ENCODE results near the gene MBOAT1. TPM values are rescaled to one million over a fixed set of nuclear protein-coding genes. Genes with fewer than 3 reads are reported as not detected.

MBOAT1 gene
- total and polyA plus RNA-seq, 7 donors = 0.31 to 2.7 (median 0.84) TPM

DNA sequence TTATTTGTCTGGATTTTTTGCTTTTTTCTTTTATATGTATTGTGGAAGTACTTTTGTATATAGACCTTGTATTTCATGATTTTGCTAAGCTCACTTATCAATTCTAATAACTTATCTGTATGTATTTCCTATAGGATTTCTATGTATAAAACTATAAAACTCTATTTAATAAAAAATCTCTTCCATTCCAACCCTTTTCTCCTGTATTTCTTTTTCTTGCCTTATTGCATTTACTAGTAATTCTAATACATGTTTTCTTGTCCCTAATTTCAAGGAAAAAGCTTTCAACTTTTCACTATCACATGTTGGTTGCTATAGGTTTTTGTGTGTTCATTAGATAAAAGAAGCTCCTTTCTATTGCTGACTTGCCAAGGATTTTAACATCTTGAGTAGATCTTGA is 125.3 kb downstream of the MBOAT1 start:
- intact Hi-C loops (cut with DNase I) = no loop called here
- TF ChIP-seq, protein P1, sequence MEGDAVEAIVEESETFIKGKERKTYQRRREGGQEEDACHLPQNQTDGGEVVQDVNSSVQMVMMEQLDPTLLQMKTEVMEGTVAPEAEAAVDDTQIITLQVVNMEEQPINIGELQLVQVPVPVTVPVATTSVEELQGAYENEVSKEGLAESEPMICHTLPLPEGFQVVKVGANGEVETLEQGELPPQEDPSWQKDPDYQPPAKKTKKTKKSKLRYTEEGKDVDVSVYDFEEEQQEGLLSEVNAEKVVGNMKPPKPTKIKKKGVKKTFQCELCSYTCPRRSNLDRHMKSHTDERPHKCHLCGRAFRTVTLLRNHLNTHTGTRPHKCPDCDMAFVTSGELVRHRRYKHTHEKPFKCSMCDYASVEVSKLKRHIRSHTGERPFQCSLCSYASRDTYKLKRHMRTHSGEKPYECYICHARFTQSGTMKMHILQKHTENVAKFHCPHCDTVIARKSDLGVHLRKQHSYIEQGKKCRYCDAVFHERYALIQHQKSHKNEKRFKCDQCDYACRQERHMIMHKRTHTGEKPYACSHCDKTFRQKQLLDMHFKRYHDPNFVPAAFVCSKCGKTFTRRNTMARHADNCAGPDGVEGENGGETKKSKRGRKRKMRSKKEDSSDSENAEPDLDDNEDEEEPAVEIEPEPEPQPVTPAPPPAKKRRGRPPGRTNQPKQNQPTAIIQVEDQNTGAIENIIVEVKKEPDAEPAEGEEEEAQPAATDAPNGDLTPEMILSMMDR (IDR thresholded peaks at IDR 0.05) = no peak
- H3K9me3 ChIP-seq = peaks cover 19% of the 10 kb centered on the region
- no peak overlapping the region for H3K27ac ChIP-seq
- H3K36me3 ChIP-seq (ENCODE audit: insufficient read depth in 1 of 2, low read depth in 1 of 2) = no peaks in the 10 kb centered on the region
- ATAC-seq = no peak
- DNase-seq = no peak
- no peaks in the 10 kb centered on the region for H3K27me3 ChIP-seq (ENCODE audit: insufficient read depth in 3 of 3, low read length in 2 of 3)
- no peaks in the 10 kb centered on the region for H3K4me1 ChIP-seq
- H3K4me3 ChIP-seq = no peak overlapping the region

DNA sequence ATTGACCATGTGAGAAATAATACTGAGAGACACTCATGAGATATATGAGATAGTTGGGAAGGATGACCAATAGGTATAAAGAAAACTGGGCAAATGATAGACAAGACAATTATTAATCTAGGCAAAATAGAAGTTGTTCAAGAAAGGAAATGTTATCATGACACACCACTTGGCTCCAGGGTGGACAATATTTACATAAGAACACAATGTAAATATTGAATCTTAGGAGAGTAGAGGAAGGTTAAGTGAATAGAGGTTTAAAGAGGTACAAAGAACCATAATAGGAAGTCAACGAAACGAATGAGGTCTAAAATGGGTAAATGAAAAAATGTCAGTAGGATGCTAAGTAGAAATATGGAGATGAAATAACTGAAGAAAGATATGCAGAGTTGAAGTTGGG is 126.5 kb downstream of the MBOAT1 start:
- Histone ChIP-seq H3K36me3 (ENCODE audit: insufficient read depth in 1 of 2, low read depth in 1 of 2) (no peaks in the 10 kb centered on the region), H3K4me1 (no peaks in the 10 kb centered on the region), H3K9me3 (peaks cover 19% of the 10 kb centered on the region), H3K4me3 (no peak overlapping the region), H3K27me3 (ENCODE audit: insufficient read depth in 3 of 3, low read length in 2 of 3) (no peaks in the 10 kb centered on the region), H3K27ac (no peak overlapping the region)
- 88 to 97% (median 93%) methylated on average over 2 of the region's 2 CpGs for WGBS, 3 donors
- ATAC-seq (no peak), DNase-seq (no peak)
- TF ChIP-seq, protein P1 (IDR thresholded peaks at IDR 0.05) = no peak
- intact Hi-C loops (cut with DNase I) = no loop called here

DNA sequence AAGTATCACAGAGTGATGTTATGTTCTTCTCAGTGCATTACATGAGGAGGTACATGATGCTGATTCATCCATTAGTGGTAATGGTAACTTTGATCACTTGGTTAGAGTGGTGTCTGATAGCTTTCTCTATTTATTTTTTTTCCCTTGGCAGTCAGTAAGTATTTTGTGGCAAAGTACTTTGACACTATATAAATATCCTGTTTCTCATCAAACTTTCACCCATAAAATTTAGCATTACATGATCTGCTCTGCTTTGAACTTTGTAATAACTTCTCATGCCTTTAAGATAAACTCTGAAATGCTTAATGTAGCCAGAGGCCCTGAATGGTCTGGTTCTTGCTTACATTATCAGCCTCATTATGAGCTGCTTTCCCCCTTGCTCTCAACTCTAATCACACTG is 127.9 kb downstream of the MBOAT1 start:
- Histone ChIP-seq H3K4me1 (no peaks in the 10 kb centered on the region), H3K27ac (no peak overlapping the region), H3K9me3 (peaks cover 19% of the 10 kb centered on the region), H3K4me3 (no peak overlapping the region), H3K27me3 (ENCODE audit: insufficient read depth in 3 of 3, low read length in 2 of 3) (no peaks in the 10 kb centered on the region), H3K36me3 (ENCODE audit: insufficient read depth in 1 of 2, low read depth in 1 of 2) (no peaks in the 10 kb centered on the region)
- TF ChIP-seq, protein P1 (IDR thresholded peaks at IDR 0.05) = no peak
- no peak for DNase-seq
- no peak for ATAC-seq
- intact Hi-C loops (cut with DNase I) = no loop called here

DNA sequence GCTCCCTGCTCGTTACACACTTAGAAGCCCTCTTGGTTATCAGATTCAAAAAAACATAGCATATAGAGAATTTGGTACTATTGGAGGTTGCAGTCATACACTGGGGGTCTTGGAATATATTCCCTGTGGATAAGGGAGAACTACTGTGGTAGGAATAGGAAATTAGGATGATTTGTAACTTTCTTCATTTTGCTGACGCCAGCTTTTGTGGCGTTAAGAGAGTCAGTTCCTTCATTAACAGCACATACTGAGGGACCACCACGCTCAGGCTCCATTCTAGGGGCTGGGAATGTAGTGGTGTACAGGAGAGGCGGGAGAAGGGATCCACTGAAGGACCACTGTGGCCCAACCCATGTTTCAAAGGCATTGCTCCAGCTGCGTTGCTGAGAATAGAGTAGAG is 140.3 kb downstream of the MBOAT1 start:
- DNase-seq (no peak), ATAC-seq (no peak)
- peaks cover 2% of the 10 kb centered on the region for H3K9me3 ChIP-seq
- 85 to 88% (median 86%) methylated on average over 6 of the region's 6 CpGs for WGBS, 3 donors
- H3K36me3 ChIP-seq (ENCODE audit: insufficient read depth in 1 of 2, low read depth in 1 of 2) = no peaks in the 10 kb centered on the region
- intact Hi-C loops (cut with DNase I) = no loop called here
- H3K27ac ChIP-seq = no peak overlapping the region
- TF ChIP-seq, protein P1 (IDR thresholded peaks at IDR 0.05) = no peak
- peaks cover 0 to 1% (median 0%) of the 10 kb centered on the region in 3 donors for H3K27me3 ChIP-seq (ENCODE audit: insufficient read depth in 3 of 3, low read length in 2 of 3)
- no peak overlapping the region for H3K4me3 ChIP-seq
- no peaks in the 10 kb centered on the region for H3K4me1 ChIP-seq

DNA sequence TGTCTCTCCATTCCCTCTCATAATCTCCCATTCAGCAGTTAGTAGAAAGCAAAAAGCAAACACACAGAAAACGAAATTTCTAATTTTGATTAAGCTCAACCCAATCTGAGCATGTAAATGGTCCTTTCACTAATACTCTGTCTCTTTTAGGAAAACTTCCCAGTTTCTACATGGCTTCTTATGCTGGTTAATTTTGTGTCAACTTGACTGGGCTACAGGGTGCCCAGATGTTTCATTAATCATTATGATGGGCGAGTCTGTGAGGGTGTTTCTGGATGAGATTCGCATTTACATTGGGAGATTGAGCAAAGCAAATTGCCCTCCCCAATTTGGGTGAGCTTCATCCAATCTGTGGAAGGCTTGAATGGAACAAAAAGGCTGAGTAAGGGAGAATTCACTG is 142.2 kb downstream of the MBOAT1 start:
- H3K4me3 ChIP-seq = no peak overlapping the region
- TF ChIP-seq, protein P1 (IDR thresholded peaks at IDR 0.05) = no peak
- WGBS, 3 donors = 73 to 82% (median 82%) methylated on average over 3 of the region's 3 CpGs

More for the DNA sequence above, 142.2 kb downstream of the MBOAT1 start:
- no peak overlapping the region for H3K27ac ChIP-seq
- H3K27me3 ChIP-seq (ENCODE audit: insufficient read depth in 3 of 3, low read length in 2 of 3) = peaks cover 0 to 1% (median 0%) of the 10 kb centered on the region in 3 donors
- no peak for DNase-seq
- no peaks in the 10 kb centered on the region for H3K9me3 ChIP-seq
- ATAC-seq = no peak
- no peaks in the 10 kb centered on the region for H3K36me3 ChIP-seq (ENCODE audit: insufficient read depth in 1 of 2, low read depth in 1 of 2)
- H3K4me1 ChIP-seq = no peaks in the 10 kb centered on the region
- intact Hi-C loops (cut with DNase I) = no loop called here
